Middle frontal gyrus (tissue), 1 donor: Measurements from ENCODE around the gene CEP170B.
"Not testable (repeated sequence)": the region's sequence is repeated elsewhere in the genome, so short reads cannot be mapped to it uniquely, and the experiment has no call there.

Source experiments
- DNase-seq: peaks from one replicate; pipeline ENCODE4 v3.0.0-alpha.2; 2015; ENCODE audit warnings: low spot score; ENCODE audit errors: extremely low spot score

Gene CEP170B

GRCh38 chr14:104889375-104889757, 24.3 kb downstream of the CEP170B start:
- no peak for DNase-seq

GRCh38 chr14:104890292-104890691, 25.2 kb downstream of the CEP170B start:
- not testable (repeated sequence) for DNase-seq

- no peak for DNase-seq
These were observed 26.1 kb downstream of the CEP170B start for GRCh38 chr14:104891121-104891551.

- DNase-seq = no peak
These were observed 26.8 kb downstream of the CEP170B start for GRCh38 chr14:104891664-104892530.

GRCh38 chr14:104892531-104893434, 27.7 kb downstream of the CEP170B start:
- DNase-seq = no peak

- no peak for DNase-seq
These were observed 28.6 kb downstream of the CEP170B start for GRCh38 chr14:104893435-104894207.

- DNase-seq = no peak
These were observed 29.5 kb downstream of the CEP170B start for GRCh38 chr14:104894331-104895206.

GRCh38 chr14:104895207-104895785, 30.2 kb downstream of the CEP170B start:
- no peak for DNase-seq

- DNase-seq = no peak
These were observed 31.0 kb downstream of the CEP170B start for GRCh38 chr14:104895786-104896661.

GRCh38 chr14:104897330-104898194, 32.5 kb downstream of the CEP170B start:
- DNase-seq = no peak

- DNase-seq = no peak
These were observed 33.1 kb downstream of the CEP170B start for GRCh38 chr14:104898195-104898558.

- no peak for DNase-seq
These were observed 33.9 kb downstream of the CEP170B start for GRCh38 chr14:104898870-104899510.

GRCh38 chr14:104899781-104900180, 34.7 kb downstream of the CEP170B start:
- no peak for DNase-seq

GRCh38 chr14:104900639-104901512, 35.8 kb downstream of the CEP170B start:
- no peak for DNase-seq

GRCh38 chr14:104903990-104904389, 38.9 kb downstream of the CEP170B start:
- DNase-seq = no peak
